Inflammatory macrophage (primary cell): Measurements from ENCODE around the gene GET3.
"Not testable (repeated sequence)": the region's sequence is repeated elsewhere in the genome, so short reads cannot be mapped to it uniquely, and the experiment has no call there.

ENCODE experiments used
- DNase-seq, 2 donors: peaks; one replicate each; pipeline ENCODE4 v3.0.0-alpha.2; 2020 to 2022

The GET3 gene

GRCh38 chr19:12720296-12720695 lies 17.0 kb upstream of the GET3 start:
- DNase-seq: no peak

GRCh38 chr19:12720851-12721655 lies 16.2 kb upstream of the GET3 start:
- no peak for DNase-seq

- peak; percentile 22 to 50 for DNase-seq
Observed at GRCh38 chr19:12721656-12722565, 15.4 kb upstream of the GET3 start.

GRCh38 chr19:12722566-12723380 lies 14.5 kb upstream of the GET3 start:
- peak; percentile 98 to 99 for DNase-seq

- no peak for DNase-seq
Observed at GRCh38 chr19:12723381-12723640, 14.0 kb upstream of the GET3 start.

GRCh38 chr19:12723641-12724426 lies 13.5 kb upstream of the GET3 start, which contains the start of gene TNPO2:
Gene TNPO2 (minus strand): TSS chr19:12723932. CDS start chr19:12720977, 2,955 bp downstream.
- peak; percentile 28 to 49 for DNase-seq

- DNase-seq: not testable (repeated sequence)
Observed at GRCh38 chr19:12725612-12726011, 11.7 kb upstream of the GET3 start.

- DNase-seq: no peak
Observed at GRCh38 chr19:12726988-12727316, 10.3 kb upstream of the GET3 start.

GRCh38 chr19:12727745-12728433 lies 9.4 kb upstream of the GET3 start:
- no peak for DNase-seq

GRCh38 chr19:12730064-12730463 lies 7.2 kb upstream of the GET3 start:
- DNase-seq: peak; percentile 29 to 33

GRCh38 chr19:12731337-12731736 lies 6.0 kb upstream of the GET3 start:
- no peak for DNase-seq

- DNase-seq: peak; percentile 76 to 78
Observed at GRCh38 chr19:12733369-12734214, 3.7 kb upstream of the GET3 start.

- no peak for DNase-seq
Observed at GRCh38 chr19:12737835-12738351, 596 bp downstream of the GET3 start.

GRCh38 chr19:12745166-12745897 lies 8.0 kb downstream of the GET3 start:
- no peak for DNase-seq

GRCh38 chr19:12748489-12748888 lies 11.2 kb downstream of the GET3 start:
- no peak for DNase-seq

- DNase-seq: no peak
Observed at GRCh38 chr19:12749938-12750521, 12.7 kb downstream of the GET3 start.

- no peak for DNase-seq
Observed at GRCh38 chr19:12750851-12751250, 13.6 kb downstream of the GET3 start.

- no peak for DNase-seq
Observed at GRCh38 chr19:12751635-12752034, 14.3 kb downstream of the GET3 start, which contains the start of gene BEST2. Gene BEST2 (plus strand): TSS chr19:12751791. CDS start chr19:12752593, 802 bp downstream.
